Measurements from ENCODE around the gene MATN1.

MATN1 gene

GRCh38 chr1:30757352-30758120, 34.2 kb upstream of the MATN1 start, which contains the start of gene LAPTM5:
Gene LAPTM5, minus strand, starts transcription at chr1:30757774. Its CDS starts 29 bp downstream, at chr1:30757745.
- peak; percentile 34 for DNase-seq (ENCODE audit: low read depth)

GRCh38 chr1:30756545-30757351, 33.4 kb upstream of the MATN1 start:
- DNase-seq (ENCODE audit: low read depth): peak; percentile 89

DNA sequence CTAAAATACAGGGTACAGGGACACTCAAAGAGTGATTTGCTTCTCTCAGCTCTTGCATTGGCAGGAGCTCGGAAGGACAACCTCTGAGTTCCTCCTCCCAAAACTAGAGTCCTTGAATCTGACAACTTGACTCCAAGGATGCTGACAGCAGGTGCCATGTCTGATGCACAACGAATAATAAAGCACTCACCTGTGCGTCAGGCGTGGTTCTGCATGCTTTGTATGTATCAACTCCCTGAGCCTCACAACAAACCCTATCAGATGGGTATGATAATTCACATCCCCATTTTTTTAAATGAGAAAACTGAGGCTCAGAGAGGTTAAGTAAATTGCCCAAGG, 32.8 kb upstream of the MATN1 start:
- DNase-seq (ENCODE audit: low read depth): no peak

DNA sequence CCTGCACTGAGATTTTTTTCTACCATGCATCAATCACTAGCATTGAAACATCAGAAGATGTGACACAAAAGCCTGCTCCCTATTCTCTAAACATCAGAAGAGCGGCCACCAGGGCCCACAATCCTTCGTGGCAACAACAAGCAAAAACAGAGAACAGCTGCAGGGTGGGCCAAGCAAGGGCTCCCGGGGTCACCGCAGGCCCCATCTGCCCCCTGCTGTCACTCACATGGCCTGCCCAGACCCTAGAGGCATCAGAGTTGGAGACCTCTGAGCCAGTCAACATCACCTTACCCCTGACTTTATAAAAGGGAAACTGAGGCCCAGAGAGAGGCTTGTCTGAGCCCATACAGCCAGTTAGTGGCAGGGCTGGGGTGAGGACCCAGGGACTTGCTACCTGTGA, 32.4 kb upstream of the MATN1 start:
- DNase-seq (ENCODE audit: low read depth): no peak

- DNase-seq (ENCODE audit: low read depth): no peak
Measured at GRCh38 chr1:30755334-30755733, 31.9 kb upstream of the MATN1 start.

DNA sequence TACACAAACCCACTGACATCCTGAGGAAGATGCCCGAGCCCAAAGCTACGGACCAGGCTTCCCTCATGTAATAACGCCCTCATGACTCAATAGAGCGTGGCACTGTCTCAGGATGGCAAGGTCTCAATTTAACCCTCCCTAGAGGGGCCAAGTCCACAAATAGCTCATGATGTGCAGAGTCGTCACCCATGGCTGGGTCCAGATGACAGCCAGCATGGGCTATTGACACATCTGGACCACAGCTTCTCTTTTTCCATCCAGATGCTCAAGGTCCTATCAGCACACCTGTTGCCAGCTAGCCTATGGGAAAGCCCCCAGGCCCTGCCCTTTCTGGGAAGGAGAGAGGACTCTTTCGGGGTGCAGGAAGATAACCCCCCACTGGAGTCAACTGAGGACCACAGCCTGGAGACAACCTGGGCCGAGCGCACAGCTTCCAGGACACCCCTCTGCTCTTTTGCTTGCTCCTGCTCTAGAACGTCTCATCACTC, 31.3 kb upstream of the MATN1 start:
- DNase-seq (ENCODE audit: low read depth): no peak

DNA sequence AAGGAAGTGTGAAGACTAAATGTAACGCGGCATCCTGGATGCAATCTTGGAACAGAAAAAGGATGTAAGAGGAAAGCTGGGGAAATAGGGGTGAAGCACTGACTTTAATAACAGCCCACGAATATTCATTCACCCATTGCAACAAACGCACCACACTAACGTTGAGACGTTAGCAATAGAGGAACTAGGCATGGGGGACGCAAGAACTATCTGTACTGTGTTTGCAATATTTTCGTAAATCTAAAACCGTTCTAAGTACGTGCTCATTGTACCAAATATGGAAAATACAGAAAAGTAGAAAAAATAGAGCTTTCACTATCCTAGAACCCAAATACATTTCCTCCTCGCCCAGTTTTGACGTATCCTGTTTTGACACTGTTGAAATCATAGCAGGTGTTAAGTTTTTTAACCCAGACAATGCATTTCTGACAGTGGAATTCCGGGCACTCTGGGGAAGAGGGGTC, 30.3 kb upstream of the MATN1 start:
- DNase-seq (ENCODE audit: low read depth): no peak

GRCh38 chr1:30753118-30753517, 29.7 kb upstream of the MATN1 start:
- no peak for DNase-seq (ENCODE audit: low read depth)

DNA sequence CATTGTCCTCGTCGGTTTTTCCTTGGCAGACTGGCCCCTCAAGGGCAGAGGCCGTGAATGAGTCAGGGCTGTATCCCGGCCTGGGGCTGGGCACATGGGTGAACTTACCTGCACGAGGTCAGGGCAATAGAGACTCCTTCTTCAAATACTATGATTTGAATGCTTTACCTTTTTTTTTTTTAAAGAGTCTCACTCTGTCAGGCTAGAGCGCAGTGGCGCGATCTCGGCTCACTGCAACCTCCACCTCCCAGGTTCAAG, 29.2 kb upstream of the MATN1 start:
- DNase-seq (ENCODE audit: low read depth): no peak

- no peak for DNase-seq (ENCODE audit: low read depth)
Measured at GRCh38 chr1:30751830-30752650, 28.7 kb upstream of the MATN1 start.

DNA sequence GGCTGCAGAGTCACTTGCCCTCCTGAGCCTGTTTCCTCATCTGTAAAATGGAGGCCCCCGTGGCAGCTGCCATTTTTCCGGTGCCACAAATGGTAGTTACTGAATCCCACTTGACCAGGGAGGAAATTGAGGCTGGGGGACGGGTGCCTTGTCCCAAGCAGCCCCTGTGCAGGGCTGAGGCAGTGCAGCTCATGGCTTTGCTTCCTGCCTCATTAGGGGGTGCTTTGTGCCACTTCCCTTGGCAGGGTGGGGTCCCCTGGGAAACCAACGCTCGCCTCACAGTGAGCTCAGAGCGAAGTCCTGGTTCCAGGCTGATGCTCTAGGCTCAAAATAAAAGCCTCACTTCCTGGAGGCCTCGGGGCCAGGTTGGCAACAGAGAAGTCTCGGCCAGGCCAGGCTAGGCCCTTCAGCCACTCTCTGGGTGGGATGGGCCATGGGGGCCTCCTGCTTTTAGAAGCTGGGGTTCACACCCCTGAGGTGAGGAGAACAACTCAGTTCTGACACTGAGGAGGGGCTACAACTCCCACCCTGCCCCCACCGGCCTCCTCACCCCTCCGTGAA, 27.4 kb upstream of the MATN1 start:
- DNase-seq (ENCODE audit: low read depth): no peak

GRCh38 chr1:30749691-30750583, 26.6 kb upstream of the MATN1 start:
- DNase-seq (ENCODE audit: low read depth): no peak

- peak; percentile 61 for DNase-seq (ENCODE audit: low read depth)
Measured at GRCh38 chr1:30748699-30749401, 25.5 kb upstream of the MATN1 start.

GRCh38 chr1:30748098-30748698, 24.8 kb upstream of the MATN1 start:
- no peak for DNase-seq (ENCODE audit: low read depth)

GRCh38 chr1:30747033-30748008, 23.9 kb upstream of the MATN1 start:
- no peak for DNase-seq (ENCODE audit: low read depth)

DNA sequence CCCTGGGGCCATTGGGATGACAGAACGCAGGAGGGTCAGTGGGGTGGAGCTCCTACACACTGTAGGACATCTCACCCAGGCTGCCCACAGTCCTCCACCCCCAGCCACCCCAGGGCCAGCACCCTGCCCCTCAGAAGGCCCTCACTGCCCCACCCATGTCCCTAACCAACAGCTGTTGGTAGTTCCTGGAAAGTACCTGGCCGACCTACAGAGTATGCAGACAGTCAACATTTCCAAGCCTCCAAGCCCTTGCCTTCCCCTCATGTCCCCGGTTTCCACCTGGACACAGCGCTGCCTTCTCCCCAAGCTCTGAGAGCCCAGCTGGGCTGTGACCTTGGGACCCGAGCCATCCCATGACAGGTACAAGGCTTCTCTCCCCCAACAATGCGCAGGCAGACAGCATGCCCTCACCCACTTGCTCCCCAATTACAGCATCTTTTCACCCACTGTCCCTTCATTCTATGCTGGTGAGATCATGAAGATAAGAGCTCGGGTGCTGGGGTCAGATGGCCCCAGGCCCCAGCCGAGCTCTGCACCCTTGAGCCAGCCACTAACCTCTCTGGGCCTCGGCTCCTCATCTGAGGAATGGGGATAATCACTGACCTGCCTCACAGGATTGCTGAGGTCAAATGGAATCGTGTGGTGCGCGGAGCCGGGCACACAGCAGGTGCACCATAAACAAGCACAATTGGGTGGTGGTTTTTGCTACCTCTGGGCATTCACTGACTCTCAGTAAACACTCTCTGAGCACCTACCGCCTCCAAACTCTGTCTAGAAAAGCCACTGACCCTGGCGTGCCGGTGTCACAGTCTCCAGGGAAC, 23.0 kb upstream of the MATN1 start:
- no peak for DNase-seq (ENCODE audit: low read depth)

- DNase-seq (ENCODE audit: low read depth): no peak
Measured at GRCh38 chr1:30745834-30746208, 22.4 kb upstream of the MATN1 start.
